Activated CD4-positive, alpha-beta T cell treated with anti-CD3 and anti-CD28 coated beads for 1 hour (primary cell): ENCODE results near the gene SIK1.
"Not testable (repeated sequence)": the region's sequence is repeated elsewhere in the genome, so short reads cannot be mapped to it uniquely, and the experiment has no call there.

ENCODE experiments used
- DNase-seq: peaks from one replicate; pipeline ENCODE4 v3.0.0-alpha.2; 2020

SIK1 gene

DNA sequence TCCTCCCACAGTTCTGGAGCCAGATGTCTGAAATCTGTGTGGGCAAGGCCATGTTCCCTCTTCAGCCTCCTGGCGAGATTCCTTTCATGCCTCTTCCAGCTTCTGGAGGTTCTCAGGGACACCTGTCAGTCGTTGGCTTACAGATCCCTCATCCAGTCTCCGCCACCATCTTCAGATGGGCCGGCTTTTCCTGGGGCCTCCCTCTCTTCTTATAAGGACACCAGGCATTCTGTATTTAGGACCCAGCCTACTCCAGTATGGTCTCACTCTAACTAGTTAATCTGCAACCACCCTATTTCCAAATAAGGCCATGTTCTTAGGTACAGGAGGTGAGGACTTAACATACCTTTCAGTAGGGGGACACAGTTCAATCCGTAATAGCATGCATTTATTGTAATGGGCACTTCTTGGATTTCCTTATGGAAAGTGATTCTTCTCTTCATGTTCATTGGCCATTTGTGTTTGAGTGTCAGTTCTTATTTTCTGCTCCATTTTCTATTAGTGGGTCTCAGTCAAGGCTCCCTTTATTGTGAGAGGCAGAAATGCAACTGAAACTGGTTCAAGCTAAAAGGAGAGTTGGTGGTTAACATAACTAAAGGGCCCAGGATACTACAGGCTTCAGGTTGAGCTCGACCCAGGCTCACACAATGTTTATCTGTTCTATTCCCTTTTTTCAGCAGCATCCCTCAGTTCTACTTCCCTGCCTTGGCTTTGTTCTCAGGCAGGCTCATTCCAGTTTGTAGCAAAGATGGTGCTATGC is 12.6 kb upstream of the SIK1 start:
- DNase-seq: not testable (repeated sequence)

DNA sequence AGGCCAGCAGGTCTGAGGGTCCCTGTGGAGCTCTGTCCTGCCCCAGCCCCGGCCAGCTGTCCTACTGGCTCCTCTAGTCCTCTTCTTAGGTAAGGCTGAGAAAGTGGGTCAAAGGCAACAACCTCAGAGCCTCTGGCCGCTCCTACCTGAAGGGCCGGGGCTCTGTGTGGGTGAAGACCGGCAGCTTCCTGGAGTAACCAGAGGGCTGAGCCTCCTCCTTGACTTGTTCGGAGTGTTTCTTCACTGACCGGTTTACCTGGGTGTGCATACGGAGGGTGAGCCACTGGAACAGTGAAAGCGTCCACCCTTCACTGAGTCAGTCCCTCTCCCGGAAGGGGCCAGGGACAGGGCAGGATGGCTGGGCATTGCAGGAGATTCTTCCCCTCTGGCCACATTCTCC is 9.3 kb upstream of the SIK1 start:
- not testable (repeated sequence) for DNase-seq

DNA sequence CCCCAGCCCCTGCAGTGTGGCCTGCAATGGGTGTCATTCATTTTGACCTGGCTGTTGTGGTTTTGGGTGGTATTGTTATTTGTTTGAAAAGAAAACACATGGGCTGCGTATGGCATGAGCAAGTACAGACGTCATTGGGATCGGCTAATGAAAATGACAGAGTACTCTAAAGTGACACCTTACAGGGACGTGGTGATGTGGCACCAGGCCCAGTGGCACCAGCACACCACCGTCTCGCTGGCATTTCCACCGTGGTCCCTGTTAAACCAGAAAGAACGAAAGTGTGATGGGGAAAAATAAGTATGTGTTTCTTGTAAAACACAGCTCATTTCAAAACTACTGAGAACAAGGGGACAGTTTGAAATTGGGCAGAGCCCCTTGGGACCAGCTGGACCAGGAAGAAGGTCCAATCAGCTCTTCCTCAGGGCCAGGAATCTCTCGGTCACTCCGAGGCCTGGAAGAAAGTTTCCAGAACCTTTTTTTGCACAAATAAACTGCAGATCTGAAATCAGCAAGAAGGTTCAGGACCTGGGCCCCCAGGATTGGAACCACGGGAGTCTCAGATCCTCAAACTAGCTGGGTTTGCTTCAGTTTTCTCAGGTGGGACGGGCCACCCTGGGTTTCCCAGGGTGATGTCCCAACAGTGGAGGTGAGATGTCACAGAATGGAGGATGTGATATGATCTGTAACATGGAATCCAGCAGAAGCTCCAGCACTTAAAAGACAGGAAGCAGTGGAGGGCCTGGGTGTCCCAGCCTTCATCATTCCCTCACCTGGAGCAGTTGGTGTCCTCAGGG is 6.6 kb upstream of the SIK1 start:
- not testable (repeated sequence) for DNase-seq

DNA sequence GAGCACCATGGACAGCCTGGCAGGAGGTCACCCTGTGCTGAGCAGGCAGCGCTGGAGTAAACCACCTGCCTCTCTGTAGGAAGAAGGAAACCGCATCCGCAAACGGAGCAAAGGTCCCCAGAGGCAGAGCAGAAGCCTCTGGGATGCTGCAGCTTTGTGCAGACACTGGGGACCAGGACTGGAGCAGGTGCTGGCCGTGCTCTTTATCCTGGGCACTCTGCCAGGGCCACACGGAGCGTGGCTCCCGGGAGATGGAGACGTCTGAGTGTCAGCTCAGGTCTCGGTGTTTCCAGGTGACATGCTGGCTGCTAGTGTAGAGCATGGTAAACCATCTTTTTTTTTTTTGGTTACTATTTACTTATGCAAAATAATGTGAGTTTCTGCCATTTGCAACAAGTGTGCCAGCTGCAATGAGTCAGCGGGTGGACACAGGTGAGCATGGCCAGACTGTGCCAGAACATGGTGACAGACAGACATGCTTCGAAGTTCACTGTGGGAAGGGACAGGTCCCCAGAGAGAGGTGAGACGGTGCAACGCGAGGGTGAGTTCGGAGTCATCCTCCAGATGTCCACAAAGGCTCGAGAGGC is 4.0 kb upstream of the SIK1 start:
- DNase-seq: not testable (repeated sequence)

DNA sequence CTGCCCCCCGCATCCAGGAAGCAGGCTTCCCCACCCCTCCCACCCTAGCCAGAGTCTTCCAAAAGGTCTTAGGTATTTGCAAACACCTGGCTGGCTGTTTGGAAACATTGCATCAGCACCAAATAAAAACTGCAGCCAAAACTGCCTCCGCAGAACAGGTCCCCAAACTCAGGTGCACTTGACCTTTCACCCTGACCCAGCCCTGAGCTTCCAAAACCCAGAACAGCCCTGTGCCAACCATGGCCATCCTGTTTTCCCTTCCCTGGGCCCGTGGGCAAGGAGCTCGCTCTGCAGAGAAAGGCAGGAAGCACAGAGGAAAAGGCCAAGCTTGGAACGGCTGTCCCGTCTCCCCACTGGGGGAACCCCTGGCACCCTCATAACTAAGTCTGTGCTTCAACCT is 2.0 kb upstream of the SIK1 start:
- not testable (repeated sequence) for DNase-seq

DNA sequence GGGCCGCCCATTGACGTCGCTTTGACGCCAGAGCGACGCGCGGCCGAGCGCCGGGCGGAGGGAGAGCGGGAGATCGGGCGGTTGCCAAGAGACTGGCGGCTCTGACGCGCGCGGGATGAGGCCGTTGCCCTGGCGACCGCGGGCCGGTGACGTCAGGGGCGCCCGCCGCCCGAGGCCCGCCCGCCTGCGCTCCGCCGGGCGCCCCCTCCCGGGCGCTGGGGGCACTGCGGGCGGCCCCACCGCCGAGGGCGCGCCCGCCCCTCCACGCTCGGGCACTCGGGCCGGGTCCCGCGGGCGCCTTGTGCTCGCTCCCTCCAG is 270 bp upstream of the SIK1 start:
- not testable (repeated sequence) for DNase-seq

DNA sequence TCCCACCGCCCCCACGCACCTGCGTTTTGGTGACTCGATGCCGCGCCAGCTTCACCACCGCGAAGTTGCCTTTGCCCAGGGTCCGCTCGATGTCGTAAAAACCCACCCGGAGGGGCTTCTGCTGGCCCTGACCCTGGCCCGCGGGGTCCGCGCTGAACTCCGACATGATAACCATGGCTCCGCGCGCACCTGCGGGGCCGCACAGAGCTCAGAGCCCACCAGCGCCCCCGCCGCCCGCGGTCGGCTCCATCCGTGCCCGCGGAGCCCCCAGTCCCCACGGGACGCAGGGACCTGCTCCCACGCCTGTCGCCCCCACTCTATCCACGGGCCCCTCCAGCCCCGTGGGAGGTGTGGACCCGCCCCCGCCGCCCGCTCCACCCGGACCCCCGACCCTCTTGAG is 927 bp downstream of the SIK1 start:
- DNase-seq: not testable (repeated sequence)

DNA sequence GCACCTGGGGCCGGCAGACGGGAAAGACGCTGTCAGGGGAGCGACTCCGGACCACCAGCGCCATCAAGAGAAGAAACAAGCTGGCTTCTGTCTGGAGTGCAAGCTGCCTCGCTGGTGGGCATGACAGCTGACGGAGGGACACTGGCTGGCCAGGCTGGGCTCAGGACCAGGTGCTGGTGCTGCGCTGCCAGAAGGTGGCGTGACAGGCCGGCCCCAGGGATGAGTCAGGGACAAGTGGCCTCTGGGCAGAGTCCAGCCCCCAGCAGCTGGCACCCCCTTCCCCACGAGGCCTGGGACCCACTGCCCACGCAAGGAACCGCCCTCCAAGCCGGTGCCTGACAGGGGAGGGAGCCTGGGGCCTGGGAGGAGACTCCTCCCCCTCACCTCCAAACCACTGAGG is 7.5 kb downstream of the SIK1 start:
- DNase-seq: not testable (repeated sequence)

DNA sequence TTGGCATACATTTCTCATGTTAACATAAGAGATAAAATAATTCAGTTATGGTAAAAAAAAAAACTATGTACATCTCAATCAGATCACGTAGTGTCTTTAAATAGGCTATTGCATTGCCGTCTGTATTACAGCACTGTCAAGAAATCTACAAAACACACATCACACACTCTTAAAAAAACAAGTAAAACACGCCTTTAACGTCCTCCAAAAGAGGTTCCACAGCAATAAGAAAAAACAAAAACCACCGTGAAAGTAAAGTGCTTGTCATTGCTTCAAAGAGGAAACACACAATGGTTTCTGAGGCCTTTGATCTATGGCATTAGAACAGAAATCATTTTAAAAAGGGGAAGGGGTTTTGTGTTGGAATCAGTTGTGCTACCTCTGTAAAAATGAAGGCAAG is 12.4 kb downstream of the SIK1 start:
- not testable (repeated sequence) for DNase-seq

DNA sequence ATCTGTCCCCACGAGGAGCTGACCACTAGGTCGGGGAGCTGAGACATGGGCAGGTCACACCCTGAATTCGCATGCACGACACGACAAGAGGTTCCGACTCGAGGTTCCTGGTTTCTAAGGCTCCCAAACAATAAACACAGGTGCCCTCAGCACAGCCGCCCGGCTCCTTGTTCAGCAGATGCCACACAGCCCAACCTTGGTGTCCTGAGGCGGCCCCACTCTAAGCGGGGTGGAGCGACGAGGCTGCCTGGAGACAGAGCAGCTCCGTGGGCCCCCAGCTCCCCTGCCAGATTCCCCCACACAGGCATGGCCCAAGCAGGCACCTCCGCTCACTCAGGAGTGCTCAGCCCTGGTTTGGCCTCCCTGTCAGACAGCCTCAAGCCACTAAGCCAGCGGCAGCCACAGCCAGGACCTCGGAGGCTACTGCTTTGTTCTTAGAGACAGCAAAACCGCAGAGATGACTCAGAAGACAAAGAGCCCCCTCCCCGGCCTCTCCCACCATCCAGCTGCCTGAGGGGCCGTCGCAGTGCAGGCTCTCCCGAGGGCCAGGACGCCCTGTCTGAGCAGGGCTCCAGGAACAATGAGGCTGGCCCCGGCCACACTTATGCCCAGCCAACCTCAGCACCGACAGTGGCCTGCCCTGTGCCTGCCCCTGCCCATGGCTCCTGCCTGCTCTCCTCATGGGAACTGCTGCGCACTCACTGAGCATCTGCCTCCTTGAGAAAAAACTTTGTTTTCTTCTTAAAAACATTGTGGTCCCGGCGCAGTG is 14.7 kb downstream of the SIK1 start:
- DNase-seq: not testable (repeated sequence)

DNA sequence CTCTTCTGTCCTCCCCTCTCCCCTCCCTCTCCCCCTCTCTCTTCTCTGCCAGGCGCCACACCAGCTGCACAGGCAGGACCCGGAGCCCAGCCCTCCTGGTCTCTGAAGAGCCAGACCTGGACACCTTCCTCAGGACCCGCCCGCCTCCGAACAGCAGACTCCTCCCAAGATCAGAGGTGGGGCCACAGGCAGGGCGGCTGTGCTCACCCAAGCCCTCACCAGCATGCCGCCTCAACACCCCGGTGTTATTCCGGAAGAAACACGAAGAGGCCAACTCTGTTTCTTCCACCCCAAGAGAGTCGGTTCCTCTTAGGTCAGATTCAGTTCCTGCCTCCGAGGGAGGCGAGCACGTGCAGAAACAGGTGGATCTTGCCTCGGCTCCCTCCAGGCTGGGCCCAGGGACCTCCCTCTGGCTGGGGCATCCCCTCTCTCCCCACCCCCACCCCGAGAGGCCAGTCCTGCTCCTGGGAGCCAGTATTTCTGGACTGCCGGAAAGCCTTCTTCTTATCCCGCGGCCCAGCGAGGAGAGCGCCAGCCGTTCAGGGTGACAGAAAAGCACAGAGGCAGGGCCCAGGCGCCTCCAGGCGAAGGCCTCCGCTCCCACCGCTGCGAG is 16.4 kb downstream of the SIK1 start:
- not testable (repeated sequence) for DNase-seq

DNA sequence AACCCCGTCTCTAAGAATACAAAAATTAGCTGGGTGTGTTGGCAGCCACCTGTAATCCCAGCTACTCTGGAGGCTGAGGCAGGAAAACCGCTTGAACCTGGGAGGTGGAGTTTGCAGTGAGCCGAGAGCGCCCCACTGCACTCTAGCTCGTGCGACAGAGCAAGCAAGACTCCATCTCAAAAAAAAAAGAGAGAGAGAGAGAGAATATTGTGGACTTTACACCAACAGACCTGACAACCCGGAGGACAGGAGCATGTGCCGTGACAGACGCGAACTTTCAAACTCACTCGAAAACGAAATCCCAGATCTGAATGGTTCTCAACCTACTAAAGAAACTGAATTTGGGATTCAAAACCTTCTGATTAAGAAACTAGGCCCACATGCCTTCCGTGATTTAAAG is 19.8 kb downstream of the SIK1 start:
- DNase-seq: not testable (repeated sequence)

DNA sequence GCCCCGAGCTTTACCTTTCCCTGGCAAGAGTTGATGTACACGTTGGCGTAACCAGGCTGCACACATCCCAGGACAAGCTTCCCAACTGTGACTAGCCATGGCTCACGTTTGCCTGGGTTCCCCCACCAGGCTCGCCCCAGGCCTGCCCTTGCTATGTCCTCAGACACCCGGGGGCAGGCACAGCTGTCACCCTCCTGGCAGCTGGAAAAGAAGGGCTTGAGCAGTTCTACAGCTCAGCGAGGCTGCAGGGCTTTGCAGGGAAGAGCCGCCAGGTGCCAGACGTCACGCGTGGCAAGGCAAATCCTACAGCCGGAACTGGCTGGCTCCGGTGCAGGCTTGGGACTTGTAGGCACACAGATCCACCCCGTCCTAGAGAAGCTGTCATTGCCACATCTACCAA is 22.5 kb downstream of the SIK1 start:
- not testable (repeated sequence) for DNase-seq

DNA sequence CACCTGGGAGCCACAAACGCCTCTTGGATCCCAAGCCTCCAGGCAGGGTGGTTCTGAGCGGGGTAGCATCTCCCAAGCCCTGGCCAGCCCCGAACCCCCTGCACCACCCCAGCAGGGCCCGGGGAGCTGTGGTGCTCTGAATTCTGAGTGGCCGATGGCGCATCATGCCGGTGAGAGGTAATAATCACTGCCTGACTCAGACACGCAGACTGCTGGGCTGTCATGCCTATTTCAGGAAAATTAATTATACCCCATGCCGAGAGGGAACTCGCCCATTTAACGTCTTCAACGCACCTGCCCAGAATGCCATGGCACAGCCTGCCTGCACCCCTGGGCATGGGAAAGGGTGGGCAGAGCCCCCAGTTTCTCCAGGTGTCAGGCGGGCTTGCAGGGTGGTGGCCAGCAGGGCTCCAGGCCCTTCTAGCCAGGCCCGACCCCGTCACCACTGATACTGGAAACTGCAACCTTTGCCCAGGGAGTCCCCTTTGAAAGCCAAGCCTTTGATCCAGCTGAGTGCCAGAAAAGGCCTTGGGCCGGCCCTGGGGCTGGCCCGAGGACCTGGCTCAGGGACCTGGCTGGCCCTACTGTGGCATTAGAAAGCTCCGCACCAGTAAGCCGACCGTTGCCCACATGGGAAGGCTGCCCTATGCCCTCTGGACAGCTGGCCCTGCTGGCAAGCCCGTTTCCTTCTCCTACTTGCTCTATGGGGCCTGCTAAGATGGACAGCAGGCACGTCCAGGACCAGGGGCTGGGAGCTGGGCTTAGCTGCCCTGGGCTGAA is 23.1 kb downstream of the SIK1 start:
- not testable (repeated sequence) for DNase-seq

DNA sequence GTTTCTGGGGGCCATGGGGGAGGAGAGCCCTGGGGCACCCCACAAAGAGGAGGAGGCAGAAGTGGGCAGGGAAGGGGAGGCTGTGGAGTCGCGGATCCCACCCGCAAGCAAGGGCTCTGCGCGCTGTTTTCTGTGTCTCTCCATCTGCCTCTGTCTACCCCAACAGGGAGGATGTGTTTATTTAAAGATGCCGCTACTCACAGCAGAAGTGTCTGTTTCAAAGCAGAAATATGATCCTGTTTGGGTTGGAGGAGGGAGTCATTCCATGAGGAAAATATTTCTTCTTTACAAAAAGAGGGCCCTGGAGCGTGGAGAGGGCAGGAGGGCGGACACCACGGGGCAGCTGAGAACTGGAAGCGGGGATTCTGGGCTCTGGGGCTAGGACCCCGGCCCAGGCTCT is 25.8 kb downstream of the SIK1 start:
- DNase-seq: not testable (repeated sequence)

DNA sequence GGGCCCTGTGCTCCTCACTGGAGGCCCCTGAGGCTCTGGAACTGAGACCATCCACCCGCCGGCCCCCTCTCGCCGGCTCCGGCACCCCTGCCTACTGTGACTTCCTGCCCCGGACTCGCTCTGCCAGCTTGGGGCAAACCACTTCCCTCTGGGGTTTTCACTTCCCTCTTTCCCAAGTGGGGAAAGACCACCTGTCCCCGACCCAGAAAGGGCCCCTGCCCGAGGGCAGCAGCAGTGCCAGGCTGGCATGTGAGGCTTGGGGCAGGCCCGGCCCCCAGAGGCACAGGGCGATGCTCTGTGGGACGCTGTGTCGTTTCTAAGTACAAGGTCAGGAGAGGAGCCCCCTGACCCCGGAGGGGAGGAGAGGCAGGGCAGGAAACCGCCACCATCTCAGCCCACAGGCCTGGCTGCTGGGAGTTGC is 27.3 kb downstream of the SIK1 start:
- DNase-seq: not testable (repeated sequence)

DNA sequence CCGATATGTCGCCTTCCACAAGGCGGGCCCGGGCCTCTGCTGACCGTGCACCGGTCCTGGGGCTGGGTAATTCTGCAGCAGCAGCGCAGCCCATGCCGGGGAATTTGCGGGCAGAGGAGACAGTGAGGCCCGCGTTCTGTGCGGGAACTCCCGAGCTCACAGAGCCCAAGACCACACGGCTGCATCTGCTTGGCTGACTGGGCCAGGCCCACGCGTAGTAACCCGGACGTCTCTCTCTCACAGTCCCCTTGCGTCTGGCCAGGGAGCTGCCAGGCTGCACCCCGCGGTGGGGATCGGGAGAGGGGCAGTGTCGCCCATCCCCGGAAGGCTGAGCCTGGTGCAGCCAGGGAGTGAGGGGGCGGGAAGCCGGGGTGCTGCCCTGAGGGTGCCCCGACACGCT is 27.8 kb downstream of the SIK1 start:
- DNase-seq: not testable (repeated sequence)

DNA sequence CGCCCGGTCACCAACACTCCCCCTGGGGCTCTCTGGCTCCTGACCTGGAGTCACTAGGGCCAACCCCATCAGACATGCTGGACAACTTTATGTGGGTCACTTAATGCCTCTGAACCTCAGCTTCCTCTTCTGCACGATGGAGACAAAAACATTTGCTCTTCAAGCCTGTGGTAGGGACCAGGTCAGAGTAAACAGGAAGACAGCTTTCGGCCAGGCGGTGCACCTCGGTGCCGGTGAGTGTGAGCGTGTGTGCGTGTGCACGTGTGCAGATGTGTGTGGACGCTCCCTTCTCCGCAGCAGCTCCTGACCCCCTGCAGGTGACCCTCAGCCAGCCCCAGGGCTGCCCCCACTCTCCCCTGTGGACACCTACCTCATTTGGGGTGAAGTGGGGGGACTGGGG is 28.4 kb downstream of the SIK1 start:
- not testable (repeated sequence) for DNase-seq

DNA sequence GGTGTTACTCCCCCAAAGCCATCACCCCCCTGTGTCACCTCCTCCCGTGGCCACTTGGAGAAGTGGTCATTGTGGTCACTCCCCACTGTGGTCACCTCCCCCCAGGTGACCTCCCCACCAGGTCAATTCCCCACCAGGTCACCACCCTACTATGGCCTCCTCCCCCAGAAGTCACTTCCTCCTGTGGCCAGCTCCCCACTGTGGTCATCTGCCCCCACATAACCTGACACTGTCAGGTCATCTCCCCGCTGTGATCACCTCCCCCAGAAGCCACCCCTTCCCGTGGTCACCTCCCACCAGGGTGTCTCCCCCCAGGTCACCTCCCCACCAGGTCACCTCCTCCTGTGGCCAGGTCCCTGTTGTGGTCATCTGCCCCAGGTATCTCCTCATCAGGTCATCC is 28.9 kb downstream of the SIK1 start:
- not testable (repeated sequence) for DNase-seq

DNA sequence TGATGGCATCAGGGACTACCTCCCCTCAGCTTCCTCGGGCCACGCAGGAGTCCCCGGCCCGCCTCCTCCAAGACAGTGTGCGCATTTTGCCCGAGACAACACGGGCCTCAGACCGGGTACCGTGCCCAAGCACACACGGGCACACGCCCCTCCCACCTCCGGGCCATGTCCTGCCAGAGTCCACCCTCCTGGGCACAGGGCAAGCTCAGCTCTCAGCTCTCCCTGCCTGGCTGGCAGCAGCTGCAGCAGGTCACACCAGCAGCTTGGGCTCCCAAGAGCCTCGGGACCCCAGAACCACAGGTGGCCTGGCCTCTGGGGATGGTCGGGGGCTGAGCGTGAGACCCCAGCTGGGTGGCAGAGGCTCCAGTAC is 29.5 kb downstream of the SIK1 start:
- not testable (repeated sequence) for DNase-seq

DNA sequence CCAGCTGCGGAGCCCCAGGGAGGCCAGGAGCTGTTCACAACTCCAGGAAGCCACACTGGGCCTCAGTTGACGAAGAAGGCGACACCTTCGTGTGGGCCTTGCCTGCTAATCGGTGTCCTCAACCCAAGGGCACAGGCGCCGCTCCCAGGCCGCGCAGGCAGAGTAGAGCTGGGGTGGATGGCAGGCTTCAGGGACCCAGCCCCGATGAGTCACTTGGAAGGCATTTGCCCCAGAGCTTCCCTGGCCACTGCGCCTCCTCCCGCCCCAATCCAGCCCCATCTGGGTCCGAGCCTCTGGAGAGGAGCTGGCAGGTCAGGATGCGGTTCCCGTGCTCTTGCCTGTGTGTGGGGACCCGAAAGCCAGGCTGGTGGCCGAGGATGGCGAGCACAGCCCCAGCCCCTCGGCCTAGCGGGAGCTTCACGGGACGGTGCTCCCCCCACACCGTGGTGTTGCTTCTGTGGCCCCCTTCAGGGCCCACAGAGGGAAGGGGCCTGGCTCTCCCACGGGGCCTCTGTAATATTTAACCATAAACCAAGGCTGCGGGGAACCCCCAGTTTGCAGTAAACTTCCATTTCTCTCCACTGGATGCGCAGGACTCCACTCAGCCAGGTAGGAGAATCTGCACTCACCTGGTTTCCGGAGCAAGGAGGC is 30.0 kb downstream of the SIK1 start:
- DNase-seq: not testable (repeated sequence)
